H1 (cell line): ENCODE results near the gene NDUFB6. TPM values are rescaled to one million over a fixed set of nuclear protein-coding genes. Genes with fewer than 3 reads are reported as not detected.

ENCODE experiments used
- CTCF ChIA-PET: fragments of 300-600 bp; sonication (Branson Sonifier 250); formaldehyde crosslinking; loops from one replicate; lab custom pipeline; 2021; ENCODE audit not compliant: partially characterized antibody; lab: Charles Lee
- POLR2A ChIA-PET: fragments of 300-600 bp; sonication (Branson Sonifier 250); formaldehyde crosslinking; loops from one replicate; lab custom pipeline; 2021; ENCODE audit warnings: inconsistent platforms; ENCODE audit not compliant: partially characterized antibody; lab: Charles Lee
- DNase-seq, 2 experiments: peaks; one replicate each; pipeline versions ENCODE4 v3.0.0 to v3.0.0-alpha.2; 2010 to 2022; ENCODE audit warnings: low spot score in 2 of 2, low read depth in 1 of 2, mixed read lengths in 1 of 2
- FAIRE-seq: peaks from 2 replicates; lab custom pipeline; 2011; peaks lifted over from hg19 to GRCh38; lab: Jason Lieb, UNC
- H2AFZ ChIP-seq: 2 replicates; pipeline ENCODE4 v1.8.1; 2012; ENCODE audit warnings: low read length, inconsistent platforms
- H2AK5ac ChIP-seq: 2 replicates; pipeline ENCODE4 v1.6.1; 2013; ENCODE audit warnings: low read depth, low read length
- H2BK120ac ChIP-seq: replicated peaks from 2 replicates; pipeline ENCODE3; 2013; ENCODE audit warnings: low read depth, low read length, inconsistent platforms
- H2BK12ac ChIP-seq: 2 replicates; pipeline ENCODE4 v1.6.1; 2013; ENCODE audit warnings: low read depth, low read length
- H2BK15ac ChIP-seq: 2 replicates; pipeline ENCODE4 v1.6.1; 2013; ENCODE audit warnings: low read length
- H2BK20ac ChIP-seq: 2 replicates; pipeline ENCODE4 v1.6.1; 2013; ENCODE audit warnings: low read length
- H2BK5ac ChIP-seq: 2 replicates; pipeline ENCODE4 v1.6.1; 2013; ENCODE audit warnings: low read depth, low read length
- H3K14ac ChIP-seq: 2 replicates; pipeline ENCODE4 v1.6.1; 2013; ENCODE audit warnings: inconsistent platforms; ENCODE audit not compliant: insufficient read length
- H3K18ac ChIP-seq: 2 replicates; pipeline ENCODE4 v1.6.1; 2013; ENCODE audit warnings: low read length; ENCODE audit errors: extremely low read depth
- H3K23ac ChIP-seq: 2 replicates; pipeline ENCODE4 v1.6.1; 2013; ENCODE audit warnings: inconsistent platforms; ENCODE audit not compliant: insufficient read length
- H3K23me2 ChIP-seq: 2 replicates; pipeline ENCODE4 v1.6.1; 2013; ENCODE audit warnings: low read depth, low read length
- H3K27ac ChIP-seq: 2 replicates; pipeline ENCODE4 v1.6.1; 2011; ENCODE audit warnings: low read depth, low read length, inconsistent platforms
- H3K27me3 ChIP-seq, 4 experiments: replicated peaks in 1 of 4; 1 replicate in 1 of 4; 2 replicates in 3 of 4; pipeline versions ENCODE4 v1.6.1 to v1.8.1; 2011 to 2013; ENCODE audit warnings: low read length in 3 of 4, mild to moderate bottlenecking in 3 of 4, inconsistent platforms in 2 of 4, mixed read lengths in 2 of 4, moderate library complexity in 1 of 4; ENCODE audit not compliant: control insufficient read depth in 3 of 4, insufficient read depth in 3 of 4; ENCODE audit errors: extremely low read depth in 1 of 4
- H3K36me3 ChIP-seq, 4 experiments: 2 replicates each; pipeline versions ENCODE4 v1.6.1 to v1.8.1; 2011 to 2013; ENCODE audit warnings: mild to moderate bottlenecking in 4 of 4, low read length in 3 of 4, moderate library complexity in 2 of 4, control low read depth in 1 of 4, inconsistent platforms in 1 of 4; ENCODE audit not compliant: insufficient read depth in 4 of 4, control insufficient read depth in 2 of 4
- H3K4ac ChIP-seq: replicated peaks from 2 replicates; pipeline ENCODE3; 2013; ENCODE audit warnings: low read length, low read depth, mixed read lengths, inconsistent platforms; ENCODE audit not compliant: insufficient read length
- H3K4me1 ChIP-seq, 4 experiments: replicated peaks in 1 of 4; 1 replicate in 1 of 4; 2 replicates in 3 of 4; pipeline versions ENCODE4 v1.6.1 to v1.8.1; 2011 to 2013; ENCODE audit warnings: low read length in 3 of 4, inconsistent platforms in 2 of 4, mixed read lengths in 1 of 4; ENCODE audit not compliant: insufficient read depth in 4 of 4, control insufficient read depth in 3 of 4
- H3K4me2 ChIP-seq, 2 experiments: 2 replicates each; pipeline versions ENCODE4 v1.6.1 to v1.8.1; 2011 to 2013; ENCODE audit warnings: low read depth in 2 of 2, low read length in 2 of 2, control low read depth in 1 of 2, inconsistent platforms in 1 of 2, mild to moderate bottlenecking in 1 of 2; ENCODE audit not compliant: insufficient read depth in 1 of 2
- H3K4me3 ChIP-seq, 4 experiments: fragments of 200-600, 300-600 bp in 1 of 4; sonication (generic), shearing (Covaris generic), sonication (Bioruptor Twin) in 1 of 4; 2 replicates each; pipeline versions ENCODE4 v1.5.1 to v1.8.1; 2011 to 2016; ENCODE audit warnings: low read length in 4 of 4, low read depth in 3 of 4, control low read depth in 2 of 4, inconsistent platforms in 2 of 4, mild to moderate bottlenecking in 2 of 4, mixed read lengths in 1 of 4, moderate library complexity in 1 of 4; ENCODE audit not compliant: insufficient read depth in 2 of 4; ENCODE audit errors: extremely low read depth in 1 of 4
- H3K56ac ChIP-seq: replicated peaks from 2 replicates; pipeline ENCODE3; 2013; ENCODE audit warnings: low read depth, mild to moderate bottlenecking, mixed read lengths, low read length, inconsistent platforms; ENCODE audit not compliant: insufficient read length
- H3K79me1 ChIP-seq: 2 replicates; pipeline ENCODE4 v1.6.1; 2013; ENCODE audit warnings: low read depth, low read length, control low read depth
- H3K79me2 ChIP-seq, 2 experiments: 2 replicates each; pipeline versions ENCODE4 v1.6.1 to v1.8.1; 2012 to 2013; ENCODE audit warnings: low read length in 2 of 2, mild to moderate bottlenecking in 2 of 2, inconsistent platforms in 1 of 2; ENCODE audit not compliant: insufficient read depth in 2 of 2, control insufficient read depth in 1 of 2
- H3K9ac ChIP-seq, 4 experiments: replicated peaks in 1 of 4; 1 replicate in 1 of 4; 2 replicates in 3 of 4; pipeline versions ENCODE4 v1.6.1 to v1.8.1; 2011 to 2013; ENCODE audit warnings: low read depth in 3 of 4, low read length in 3 of 4, control low read depth in 2 of 4, mild to moderate bottlenecking in 2 of 4, moderate library complexity in 2 of 4, inconsistent platforms in 1 of 4; ENCODE audit errors: extremely low read depth in 1 of 4
- H3K9me3 ChIP-seq, 2 experiments: 2 replicates each; pipeline versions ENCODE4 v1.6.1 to v1.8.1; 2012 to 2013; ENCODE audit warnings: mild to moderate bottlenecking in 2 of 2, moderate library complexity in 2 of 2, control low read depth in 1 of 2, inconsistent platforms in 1 of 2, low read depth in 1 of 2, low read length in 1 of 2, mixed read lengths in 1 of 2; ENCODE audit not compliant: insufficient read depth in 2 of 2
- H4K20me1 ChIP-seq, 2 experiments: replicated peaks in 1 of 2; 2 replicates each; pipeline versions ENCODE3 to v1.8.1; 2011 to 2013; ENCODE audit warnings: inconsistent platforms in 2 of 2, low read length in 2 of 2, mild to moderate bottlenecking in 1 of 2; ENCODE audit not compliant: insufficient read depth in 2 of 2, control insufficient read depth in 1 of 2
- H4K5ac ChIP-seq: 2 replicates; pipeline ENCODE4 v1.6.1; 2013; ENCODE audit warnings: low read length, low read depth, mixed read lengths, inconsistent platforms; ENCODE audit not compliant: insufficient read length
- H4K8ac ChIP-seq: 2 replicates; pipeline ENCODE4 v1.8.0; 2013; ENCODE audit warnings: mild to moderate bottlenecking, moderate library complexity, low read length, inconsistent platforms; ENCODE audit not compliant: insufficient read depth; ENCODE audit errors: extremely low read depth
- H4K91ac ChIP-seq: replicated peaks from 2 replicates; pipeline ENCODE3; 2013; ENCODE audit warnings: low read length, mixed read lengths, inconsistent platforms; ENCODE audit not compliant: insufficient read length
- EZH2 ChIP-seq: fragments of 200-600 bp; sonication (generic); IDR thresholded peaks from 2 replicates; pipeline ENCODE4 v1.7.1; 2012; ENCODE audit warnings: low read depth, mild to moderate bottlenecking, moderate library complexity, low read length, inconsistent platforms; ENCODE audit not compliant: severe bottlenecking
- WGBS, 2 experiments: shearing (Covaris generic) in 1 of 2; methylation state at CpG; one replicate each; pipeline versions ENCODE4 v1.1.6 to v1.1.7; 2013 to 2015; ENCODE audit warnings: low lambda C conversion rate in 2 of 2, mixed read lengths in 2 of 2, inconsistent platforms in 1 of 2, low coverage in 1 of 2, missing lambda C conversion rate in 1 of 2; ENCODE audit not compliant: insufficient replicate concordance in 2 of 2, insufficient coverage in 1 of 2, insufficient read length in 1 of 2; ENCODE audit errors: extremely low coverage in 1 of 2, missing lambda C conversion rate in 1 of 2; 5-methylcytosine and 5-hydroxymethylcytosine counted together
- polyA plus RNA-seq, 7 experiments: library from polyadenylated mRNA; depleted of rRNA in 3 of 7; stranded (reverse) in 5 of 7; unstranded in 2 of 7; fragments of >200 nt in 5 of 7; fragments of 200-250 nt in 2 of 7; gene quantifications; 1 replicate in 5 of 7; 2 replicates in 1 of 7; 4 replicates in 1 of 7; pipeline versions ENCODE4 v1.2.1 to v1.2.3, GENCODE V29; 2011 to 2013; ENCODE audit warnings: missing spikeins in 2 of 7, mixed read lengths in 2 of 7
- total RNA-seq: library from RNA; stranded (reverse); fragmentation: NEBNext Ultra II Directional; extraction: Animal tissue kit (Norgen Biotek cat#: 25700); gene quantifications from 2 replicates; pipeline ENCODE4 v1.2.1, GENCODE V29; 2021

The NDUFB6 gene
- total and polyA plus RNA-seq, 2 of the 8 experiments (the other 6 are each of a cell fraction or from before 2014, with no cell fraction given), result 55.8 to 61.4 TPM

DNA sequence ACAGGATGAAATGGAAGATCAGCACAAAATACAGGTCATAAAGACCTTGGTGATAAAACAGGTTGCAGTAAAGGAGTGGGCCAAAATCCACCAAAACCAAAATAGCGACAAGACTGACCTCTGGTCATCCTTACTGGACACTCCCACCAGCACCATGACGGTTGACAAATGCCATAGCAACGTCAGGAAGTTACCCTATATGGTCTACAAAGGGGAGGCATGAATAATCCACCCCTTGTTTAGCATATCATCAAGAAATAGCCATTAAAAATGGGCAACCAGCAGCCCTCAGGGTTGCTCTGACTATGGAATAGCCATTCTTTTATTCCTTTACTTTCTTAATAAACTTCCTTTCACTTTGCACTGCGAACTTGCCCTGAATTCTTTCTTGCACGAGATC is 6.0 kb upstream of the NDUFB6 start:
- CTCF ChIA-PET, result interaction anchor here (0.8 to 12.2 kb wide), 34 partner anchors 11 to 394 kb away, joined by 3 to 248 read pairs (median 4); partner anchors contain the start of genes ACO1 and TMEM215
- H3K36me3 ChIP-seq, result no peaks in the 10 kb centered on the region
- no peak overlapping the region for H3K56ac ChIP-seq
- no peaks in the 10 kb centered on the region for H3K79me2 ChIP-seq
- H3K9me3 ChIP-seq, result no peaks in the 10 kb centered on the region
- no peak overlapping the region for H3K14ac ChIP-seq
- 70% methylated on average over 5 of the region's 5 CpGs; no CpG with 5 or more reads in 1 of the 2 experiments for WGBS, 2 experiments
- no peak overlapping the region for H3K4me2 ChIP-seq
- no peaks in the 10 kb centered on the region for H3K79me1 ChIP-seq
- H3K27ac ChIP-seq, result no peak overlapping the region
- H2AK5ac ChIP-seq, result no peak overlapping the region
- no peak overlapping the region for H3K18ac ChIP-seq
- 0 out of 2 replicates have a peak overlapping the region, but pooled peaks have one; percentile 13 for H2BK12ac ChIP-seq
- H2BK20ac ChIP-seq, result no peak overlapping the region
- H4K8ac ChIP-seq, result no peak overlapping the region
- H3K4me1 ChIP-seq, result no peaks in the 10 kb centered on the region
- no peaks in the 10 kb centered on the region for H3K23me2 ChIP-seq
- H3K23ac ChIP-seq, result no peak overlapping the region
- no peak overlapping the region for H3K4me3 ChIP-seq
- no peak overlapping the region for H3K9ac ChIP-seq
- H2BK120ac ChIP-seq, result no peak overlapping the region
- FAIRE-seq (no peak), DNase-seq (no peak)
- no peak overlapping the region for H2BK5ac ChIP-seq
- H4K91ac ChIP-seq, result no peak overlapping the region
- no peak overlapping the region for H3K4ac ChIP-seq
- no peak overlapping the region for H4K5ac ChIP-seq
- POLR2A ChIA-PET, result interaction anchor here (2.6 kb wide), 1 partner anchor 446 kb away, joined by 9 read pairs; the partner anchor contains the start of gene DNAJA1
- no peaks in the 10 kb centered on the region for H3K27me3 ChIP-seq
- no peak overlapping the region for H2BK15ac ChIP-seq
- TF ChIP-seq EZH2, result no peak
- no peak overlapping the region for H2AFZ ChIP-seq
- H4K20me1 ChIP-seq, result no peaks in the 10 kb centered on the region
